ENCODE data around the gene CARNS1. TPM values are rescaled to one million over a fixed set of nuclear protein-coding genes. Genes with fewer than 3 reads are reported as not detected.

The CARNS1 gene
- total and polyA plus RNA-seq, 10 donors = 1.0 to 4.4 (median 2.0) TPM

DNA sequence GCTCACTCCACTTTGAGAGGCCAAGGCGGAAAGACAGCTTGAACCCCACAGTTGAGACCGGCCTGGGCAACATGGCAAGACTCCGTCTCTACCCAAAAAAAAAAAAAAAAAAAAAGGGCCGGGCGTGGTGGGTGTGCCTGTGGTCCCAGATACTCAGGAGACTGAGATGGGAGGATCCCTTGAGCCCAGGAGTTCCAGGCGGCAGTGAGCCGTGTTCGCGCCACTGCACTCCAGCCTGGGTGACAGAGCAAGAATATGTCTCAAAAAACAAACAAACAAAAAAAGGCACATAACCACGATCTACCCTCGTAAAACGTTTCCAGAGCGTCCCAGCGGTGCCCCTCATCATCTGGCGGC, 24.6 kb upstream of the CARNS1 start:
- TF ChIP-seq POLR2AphosphoS5 (IDR thresholded peaks at IDR 0.05) (no peak), POLR2A (IDR thresholded peaks at IDR 0.05) (no peak)
- TF ChIP-seq, protein P1, sequence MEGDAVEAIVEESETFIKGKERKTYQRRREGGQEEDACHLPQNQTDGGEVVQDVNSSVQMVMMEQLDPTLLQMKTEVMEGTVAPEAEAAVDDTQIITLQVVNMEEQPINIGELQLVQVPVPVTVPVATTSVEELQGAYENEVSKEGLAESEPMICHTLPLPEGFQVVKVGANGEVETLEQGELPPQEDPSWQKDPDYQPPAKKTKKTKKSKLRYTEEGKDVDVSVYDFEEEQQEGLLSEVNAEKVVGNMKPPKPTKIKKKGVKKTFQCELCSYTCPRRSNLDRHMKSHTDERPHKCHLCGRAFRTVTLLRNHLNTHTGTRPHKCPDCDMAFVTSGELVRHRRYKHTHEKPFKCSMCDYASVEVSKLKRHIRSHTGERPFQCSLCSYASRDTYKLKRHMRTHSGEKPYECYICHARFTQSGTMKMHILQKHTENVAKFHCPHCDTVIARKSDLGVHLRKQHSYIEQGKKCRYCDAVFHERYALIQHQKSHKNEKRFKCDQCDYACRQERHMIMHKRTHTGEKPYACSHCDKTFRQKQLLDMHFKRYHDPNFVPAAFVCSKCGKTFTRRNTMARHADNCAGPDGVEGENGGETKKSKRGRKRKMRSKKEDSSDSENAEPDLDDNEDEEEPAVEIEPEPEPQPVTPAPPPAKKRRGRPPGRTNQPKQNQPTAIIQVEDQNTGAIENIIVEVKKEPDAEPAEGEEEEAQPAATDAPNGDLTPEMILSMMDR (IDR thresholded peaks at IDR 0.05 in 8 of 11, conservative IDR thresholded peaks at IDR 0.05 in 3 of 11) = no peak

DNA sequence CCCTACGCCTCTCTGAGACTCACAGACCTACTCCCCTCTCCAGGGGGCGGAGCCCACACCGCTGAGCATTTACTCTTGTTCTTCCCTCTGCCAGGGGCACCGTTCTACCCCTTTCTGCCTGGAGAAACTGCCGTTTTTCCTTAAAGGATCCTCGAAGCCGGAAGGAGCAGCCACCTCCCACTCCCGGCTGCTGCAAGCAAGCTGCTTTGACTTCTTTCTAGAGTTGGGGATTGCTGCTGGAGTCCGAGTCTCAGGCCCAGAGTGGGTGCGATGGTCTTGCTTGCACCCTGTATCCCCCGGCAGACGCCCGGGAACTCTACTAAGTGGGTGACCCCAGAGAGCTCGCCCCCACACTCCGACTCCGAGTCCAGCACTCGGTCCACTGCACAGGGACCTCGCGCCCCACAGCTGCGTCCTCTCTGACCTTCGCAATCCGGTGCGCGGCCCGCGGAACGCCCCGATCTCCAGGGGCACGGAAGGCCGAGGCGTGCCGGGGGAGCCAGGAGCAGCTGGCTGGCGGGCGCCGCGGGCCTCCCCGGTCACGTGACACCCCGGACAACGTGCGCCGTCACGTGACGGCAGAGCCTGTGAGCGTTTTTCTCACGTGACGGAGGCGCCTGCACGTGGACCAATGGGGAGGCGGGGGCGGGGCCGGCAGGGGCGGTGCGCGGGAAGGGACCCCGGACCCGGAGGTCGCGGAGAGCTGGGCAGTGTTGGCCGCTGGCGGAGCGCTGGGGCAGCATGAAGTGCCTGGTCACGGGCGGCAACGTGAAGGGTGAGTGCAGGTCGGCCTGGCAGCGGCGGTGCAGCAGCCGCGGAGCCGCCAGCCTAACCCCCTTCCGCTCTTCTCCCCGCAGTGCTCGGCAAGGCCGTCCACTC, 23.9 kb upstream of the CARNS1 start, which contains the start of gene RAD9A:
Gene RAD9A (plus strand): TSS at position 683 of the 879 bp plus-strand sequence. CDS start 59 bp downstream, at position 742.
- peak; percentile 98 for DNase-seq
- Histone ChIP-seq H3K9me3 (no peaks in the 10 kb centered on the region), H3K27ac (peak within 1 kb of the TSS; percentile 78 to 93 (median 84)), H3K27me3 (replicated peaks in 1 of 7) (no peaks in the 10 kb centered on the region), H3K36me3 (peaks cover 0 to 35% (median 14%) of the 10 kb centered on the region in 6 donors), H3K4me3 (peak within 1 kb of the TSS; percentile 74 to 97 (median 90)), H3K4me1 (peaks cover 14 to 76% (median 38%) of the 10 kb centered on the region in 6 donors)
- intact Hi-C loops (cut with DNase I; ENCODE audit: low total_unique reads) = no loop called here
- WGBS, 5 donors = 0 to 1% (median 0%) methylated on average over 26 to 75 of the region's 75 CpGs
- peak in 2 of 3 donors; percentile 25 to 56 for TF ChIP-seq POLR2A (IDR thresholded peaks at IDR 0.05)
- peak; percentile 91 to 95 (median 94) for TF ChIP-seq POLR2AphosphoS5 (IDR thresholded peaks at IDR 0.05)
- TF ChIP-seq, protein P1 (IDR thresholded peaks at IDR 0.05 in 8 of 11, conservative IDR thresholded peaks at IDR 0.05 in 3 of 11) = peak in 5 of 11 experiments; percentile 5 to 35 (median 24)

More for the DNA sequence above, 24.6 kb upstream of the CARNS1 start:
- WGBS, 5 donors = 12 to 21% (median 16%) methylated on average over 14 to 15 of the region's 15 CpGs
- Histone ChIP-seq H3K36me3 (peaks cover 0 to 28% (median 9%) of the 10 kb centered on the region in 6 donors), H3K9me3 (no peaks in the 10 kb centered on the region), H3K27ac (peak overlapping the region; percentile 78 to 93 (median 84)), H3K27me3 (replicated peaks in 1 of 7) (no peaks in the 10 kb centered on the region), H3K4me3 (peak overlapping the region; percentile 74 to 97 (median 90)), H3K4me1 (peaks cover 12 to 70% (median 35%) of the 10 kb centered on the region in 6 donors)
- no peak for DNase-seq
- intact Hi-C loops (cut with DNase I; ENCODE audit: low total_unique reads) = no loop called here

DNA sequence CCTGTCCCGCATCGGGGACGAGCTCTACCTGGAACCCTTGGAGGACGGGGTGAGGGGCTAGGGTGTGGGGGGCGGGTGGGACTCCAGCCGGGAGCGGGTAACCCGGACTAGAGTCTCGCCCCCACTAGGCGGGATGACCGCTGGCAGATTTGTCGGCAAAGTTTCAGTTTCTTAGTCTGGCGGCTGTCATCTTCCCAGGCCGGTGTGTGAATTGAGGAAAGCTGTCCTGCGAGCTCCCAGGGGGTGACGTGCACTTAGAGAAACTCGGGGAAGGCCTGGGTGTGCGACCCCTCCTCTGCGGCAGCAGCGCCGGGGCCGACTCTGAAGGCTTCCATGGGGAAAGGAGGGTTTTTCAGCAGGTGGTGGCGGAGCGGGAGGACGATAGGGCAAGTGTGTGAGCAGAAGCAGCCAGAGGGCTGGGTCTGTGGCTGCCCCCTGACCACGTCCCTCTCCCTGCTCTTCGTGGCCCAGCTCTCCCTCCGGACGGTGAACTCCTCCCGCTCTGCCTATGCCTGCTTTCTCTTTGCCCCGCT, 23.2 kb upstream of the CARNS1 start:
- intact Hi-C loops (cut with DNase I; ENCODE audit: low total_unique reads) = no loop called here
- no peaks in the 10 kb centered on the region for H3K27me3 ChIP-seq (replicated peaks in 1 of 7)
- 10 to 12% (median 11%) methylated on average over 23 to 31 of the region's 31 CpGs for WGBS, 5 donors
- H3K9me3 ChIP-seq = no peaks in the 10 kb centered on the region
- H3K4me1 ChIP-seq = peaks cover 21 to 77% (median 45%) of the 10 kb centered on the region in 6 donors
- H3K36me3 ChIP-seq = peaks cover 0 to 42% (median 16%) of the 10 kb centered on the region in 6 donors
- TF ChIP-seq, protein P1 (IDR thresholded peaks at IDR 0.05 in 8 of 11, conservative IDR thresholded peaks at IDR 0.05 in 3 of 11) = no peak
- TF ChIP-seq POLR2A (IDR thresholded peaks at IDR 0.05) = no peak
- TF ChIP-seq POLR2AphosphoS5 (IDR thresholded peaks at IDR 0.05) = no peak
- peak overlapping the region; percentile 78 to 93 (median 84) for H3K27ac ChIP-seq
- H3K4me3 ChIP-seq = peak overlapping the region; percentile 74 to 97 (median 90)
- no peak for DNase-seq

DNA sequence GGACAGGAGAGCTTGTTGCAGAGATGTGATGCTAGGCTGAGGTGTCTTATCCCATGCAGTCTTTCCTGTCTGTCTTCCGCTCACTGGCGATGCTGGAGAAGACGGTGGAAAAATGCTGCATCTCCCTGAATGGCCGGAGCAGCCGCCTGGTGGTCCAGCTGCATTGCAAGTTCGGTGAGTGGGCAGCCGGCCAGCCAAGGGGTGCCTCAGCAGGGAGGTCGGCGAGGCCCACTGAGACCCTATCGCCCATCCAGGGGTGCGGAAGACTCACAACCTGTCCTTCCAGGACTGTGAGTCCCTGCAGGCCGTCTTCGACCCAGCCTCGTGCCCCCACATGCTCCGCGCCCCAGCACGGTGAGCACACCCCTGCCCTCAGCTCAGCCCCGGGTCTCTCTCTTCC, 22.0 kb upstream of the CARNS1 start:
- WGBS, 5 donors = 92 to 94% (median 93%) methylated on average over 17 to 18 of the region's 18 CpGs
- H3K9me3 ChIP-seq = no peaks in the 10 kb centered on the region
- no peaks in the 10 kb centered on the region for H3K27me3 ChIP-seq (replicated peaks in 1 of 7)
- TF ChIP-seq, protein P1 (IDR thresholded peaks at IDR 0.05 in 8 of 11, conservative IDR thresholded peaks at IDR 0.05 in 3 of 11) = no peak
- TF ChIP-seq POLR2AphosphoS5 (IDR thresholded peaks at IDR 0.05) = peak in 1 of 3 donors; percentile 15
- DNase-seq = peak; percentile 77
- intact Hi-C loops (cut with DNase I; ENCODE audit: low total_unique reads) = no loop called here
- no peak overlapping the region for H3K4me3 ChIP-seq
- peaks cover 24 to 89% (median 55%) of the 10 kb centered on the region in 6 donors for H3K4me1 ChIP-seq
- peaks cover 0 to 54% (median 28%) of the 10 kb centered on the region in 6 donors for H3K36me3 ChIP-seq
- H3K27ac ChIP-seq = no peak overlapping the region

Data from spleen (tissue), 11 donors.